Breast epithelium (tissue), 3 donors: ENCODE measurements around the gene POLD4.

Experiments used
- CTCF ChIP-seq, 3 donors: fragments of 450-650 bp; IDR thresholded peaks; one replicate each; pipeline ENCODE4 v1.5.1; 2016 to 2017; ENCODE audit warnings: antibody characterized with exemption in 3 of 3, mild to moderate bottlenecking in 3 of 3, moderate library complexity in 3 of 3
- POLR2A ChIP-seq: fragments of 450-650 bp; IDR thresholded peaks from one replicate; pipeline ENCODE4 v1.6.1; 2016; ENCODE audit warnings: antibody characterized with exemption, mild to moderate bottlenecking, moderate library complexity

GRCh38 chr11:67355794-67356386 is 2.5 kb upstream of the POLD4 start:
- TF ChIP-seq CTCF (IDR thresholded peaks at IDR 0.05) (no peak), POLR2A (no peak)
